CD4-positive, CD25-positive, alpha-beta regulatory T cell (primary cell): Measurements from ENCODE around the gene LAGE3. TPM values are rescaled to one million over a fixed set of nuclear protein-coding genes. Genes with fewer than 3 reads are reported as not detected.
A peak's percentile ranks its signal among the peaks of the same experiment; 100 is the strongest.

Experiments
- ATAC-seq, 2 donors: fragments of 150-1000 bp; cut with Tn5 transposase; one replicate each; pipeline ENCODE4 v1.10.0; 2021; ENCODE audit warnings: low read depth in 2 of 2, moderate number of reproducible peaks in 2 of 2, moderate library complexity in 1 of 2
- DNase-seq, 3 donors: peaks; one replicate each; pipeline versions ENCODE4 v3.0.0 to v3.0.0-alpha.2; 2012 to 2022; ENCODE audit warnings: mixed read lengths in 1 of 3
- H3K27ac ChIP-seq: one replicate; pipeline ENCODE4 v1.7.0; 2013; ENCODE audit warnings: mild to moderate bottlenecking, low read length; ENCODE audit not compliant: insufficient read depth, poor library complexity, severe bottlenecking
- H3K27me3 ChIP-seq: one replicate; pipeline ENCODE4 v1.7.0; 2013; ENCODE audit warnings: low read length; ENCODE audit not compliant: control insufficient read depth, insufficient read depth
- H3K36me3 ChIP-seq: one replicate; pipeline ENCODE4 v1.7.0; 2013; ENCODE audit warnings: mild to moderate bottlenecking, low read length, moderate library complexity; ENCODE audit not compliant: control insufficient read depth, insufficient read depth
- H3K4me1 ChIP-seq: 2 replicates; pipeline ENCODE4 v1.7.0; 2013; ENCODE audit warnings: mild to moderate bottlenecking, low read length; ENCODE audit not compliant: insufficient read depth, control insufficient read depth, poor library complexity, severe bottlenecking
- H3K4me3 ChIP-seq: one replicate; pipeline ENCODE4 v1.7.0; 2013; ENCODE audit warnings: low read depth, mild to moderate bottlenecking, low read length, moderate library complexity
- H3K9me3 ChIP-seq, 2 experiments: 1 replicate in 1 of 2; 2 replicates in 1 of 2; pipeline ENCODE4 v1.7.0; 2013; ENCODE audit warnings: low read length in 2 of 2, mild to moderate bottlenecking in 1 of 2, moderate library complexity in 1 of 2; ENCODE audit not compliant: control insufficient read depth in 2 of 2
- H3K27ac Mint-ChIP-seq, 3 donors: one replicate each; pipeline ENCODE4 v1.8.0; 2020 to 2022; ENCODE audit warnings: mild to moderate bottlenecking in 3 of 3, mixed read lengths in 3 of 3, moderate library complexity in 2 of 3
- H3K27me3 Mint-ChIP-seq: one replicate; pipeline ENCODE4 v1.8.0; 2022; ENCODE audit warnings: mild to moderate bottlenecking, mixed read lengths
- H3K36me3 Mint-ChIP-seq: one replicate; pipeline ENCODE4 v1.8.0; 2020; ENCODE audit warnings: mixed read lengths
- H3K4me1 Mint-ChIP-seq, 4 donors: one replicate each; pipeline ENCODE4 v1.8.0; 2020 to 2022; ENCODE audit warnings: mixed read lengths in 4 of 4, mild to moderate bottlenecking in 1 of 4
- H3K4me3 Mint-ChIP-seq, 4 donors: one replicate each; pipeline ENCODE4 v1.8.0; 2020 to 2022; ENCODE audit warnings: mild to moderate bottlenecking in 4 of 4, mixed read lengths in 4 of 4, moderate library complexity in 3 of 4
- H3K9me3 Mint-ChIP-seq, 7 donors: one replicate each; pipeline ENCODE4 v1.8.0; 2020 to 2022; ENCODE audit warnings: mixed read lengths in 7 of 7, mild to moderate bottlenecking in 3 of 7, moderate library complexity in 2 of 7
- polyA plus RNA-seq, 4 donors: library from polyadenylated mRNA; unstranded; fragments of 300-500 nt; fragmentation: Illumina TruSeq; gene quantifications; one replicate each; pipeline ENCODE4 v1.2.3, GENCODE V29; 2021
- total RNA-seq: library from RNA; stranded (reverse); gene quantifications from one replicate; pipeline ENCODE4 v1.2.3, GENCODE V29; 2022

Gene LAGE3
- total and polyA plus RNA-seq, 5 donors from 2014 or later = 8.9 to 47.9 (median 40.7) TPM

GRCh38 chrX:154445776-154446175, 33.3 kb downstream of the LAGE3 start:
- Histone ChIP-seq H3K4me1 (peaks cover 33% of the 10 kb centered on the region), H3K9me3 (no peaks in the 10 kb centered on the region), H3K4me3 (no peak overlapping the region), H3K36me3 (peaks cover 16% of the 10 kb centered on the region), H3K27me3 (no peaks in the 10 kb centered on the region), H3K27ac (no peak overlapping the region)
- Mint-ChIP-seq H3K27me3 (no peaks in the 10 kb centered on the region), H3K4me1 (peaks cover 0 to 35% (median 10%) of the 10 kb centered on the region in 4 donors), H3K36me3 (peaks cover 7% of the 10 kb centered on the region), H3K4me3 (peak overlapping the region in 3 of 4 donors; percentile 34 to 51 (median 38)), H3K9me3 (no peaks in the 10 kb centered on the region), H3K27ac (peak overlapping the region in 1 of 3 donors; percentile 15)
- DNase-seq (no peak), ATAC-seq (no peak)

GRCh38 chrX:154444755-154445246, 34.3 kb downstream of the LAGE3 start:
- Histone ChIP-seq H3K36me3 (peaks cover 18% of the 10 kb centered on the region), H3K4me1 (peaks cover 37% of the 10 kb centered on the region), H3K4me3 (no peak overlapping the region), H3K9me3 (no peaks in the 10 kb centered on the region), H3K27ac (peak overlapping the region; percentile 73), H3K27me3 (no peaks in the 10 kb centered on the region)
- Mint-ChIP-seq H3K4me1 (peaks cover 0 to 40% (median 10%) of the 10 kb centered on the region in 4 donors), H3K27ac (no peak overlapping the region), H3K4me3 (peak overlapping the region in 3 of 4 donors; percentile 4 to 61 (median 60)), H3K36me3 (peaks cover 7% of the 10 kb centered on the region), H3K27me3 (no peaks in the 10 kb centered on the region), H3K9me3 (no peaks in the 10 kb centered on the region)
- DNase-seq = no peak
- no peak for ATAC-seq

- H3K9me3 Mint-ChIP-seq = no peaks in the 10 kb centered on the region
- Histone ChIP-seq H3K36me3 (peaks cover 20% of the 10 kb centered on the region), H3K4me3 (no peak within 1 kb of the TSS), H3K9me3 (no peaks in the 10 kb centered on the region), H3K27ac (peak within 1 kb of the TSS; percentile 73), H3K27me3 (no peaks in the 10 kb centered on the region), H3K4me1 (peaks cover 38% of the 10 kb centered on the region)
- ATAC-seq = peak; percentile 76 to 79
- peaks cover 0 to 40% (median 10%) of the 10 kb centered on the region in 4 donors for H3K4me1 Mint-ChIP-seq
- peaks cover 7% of the 10 kb centered on the region for H3K36me3 Mint-ChIP-seq
- peak within 1 kb of the TSS; percentile 70 to 88 (median 74) for H3K4me3 Mint-ChIP-seq
- DNase-seq = peak; percentile 58 to 71 (median 70)
- no peaks in the 10 kb centered on the region for H3K27me3 Mint-ChIP-seq
- H3K27ac Mint-ChIP-seq = peak within 1 kb of the TSS; percentile 65 to 93 (median 83)
Observed at GRCh38 chrX:154443992-154444754, 34.9 kb downstream of the LAGE3 start, which contains the start of gene FAM50A. TSS of gene FAM50A (plus strand) at chrX:154444141. CDS start at chrX:154444236, 95 bp downstream.

- H3K4me3 Mint-ChIP-seq = peak overlapping the region; percentile 70 to 88 (median 73)
- Histone ChIP-seq H3K9me3 (no peaks in the 10 kb centered on the region), H3K27ac (peak overlapping the region; percentile 73), H3K27me3 (no peaks in the 10 kb centered on the region), H3K36me3 (peaks cover 14% of the 10 kb centered on the region), H3K4me3 (no peak overlapping the region), H3K4me1 (peaks cover 44% of the 10 kb centered on the region)
- H3K9me3 Mint-ChIP-seq = no peaks in the 10 kb centered on the region
- H3K27ac Mint-ChIP-seq = peak overlapping the region; percentile 65 to 93 (median 83)
- peaks cover 7% of the 10 kb centered on the region for H3K36me3 Mint-ChIP-seq
- ATAC-seq = no peak
- no peaks in the 10 kb centered on the region for H3K27me3 Mint-ChIP-seq
- DNase-seq = no peak
- peaks cover 0 to 44% (median 10%) of the 10 kb centered on the region in 4 donors for H3K4me1 Mint-ChIP-seq
Observed at GRCh38 chrX:154443479-154443910, 35.6 kb downstream of the LAGE3 start.

GRCh38 chrX:154441984-154442707, 36.9 kb downstream of the LAGE3 start:
- Mint-ChIP-seq H3K27me3 (no peaks in the 10 kb centered on the region), H3K4me1 (peaks cover 0 to 46% (median 10%) of the 10 kb centered on the region in 4 donors), H3K9me3 (peaks cover 0 to 2% (median 0%) of the 10 kb centered on the region in 7 donors), H3K36me3 (peaks cover 7% of the 10 kb centered on the region), H3K4me3 (peak overlapping the region in 3 of 4 donors; percentile 69 to 81 (median 69)), H3K27ac (peak overlapping the region; percentile 52 to 75 (median 56))
- ATAC-seq (no peak), DNase-seq (no peak)
- H3K27ac ChIP-seq = peak overlapping the region; percentile 73
- peaks cover 55% of the 10 kb centered on the region for H3K4me1 ChIP-seq
- H3K36me3 ChIP-seq = peaks cover 12% of the 10 kb centered on the region
- no peak overlapping the region for H3K4me3 ChIP-seq
- no peaks in the 10 kb centered on the region for H3K27me3 ChIP-seq
- H3K9me3 ChIP-seq = no peaks in the 10 kb centered on the region

DNA sequence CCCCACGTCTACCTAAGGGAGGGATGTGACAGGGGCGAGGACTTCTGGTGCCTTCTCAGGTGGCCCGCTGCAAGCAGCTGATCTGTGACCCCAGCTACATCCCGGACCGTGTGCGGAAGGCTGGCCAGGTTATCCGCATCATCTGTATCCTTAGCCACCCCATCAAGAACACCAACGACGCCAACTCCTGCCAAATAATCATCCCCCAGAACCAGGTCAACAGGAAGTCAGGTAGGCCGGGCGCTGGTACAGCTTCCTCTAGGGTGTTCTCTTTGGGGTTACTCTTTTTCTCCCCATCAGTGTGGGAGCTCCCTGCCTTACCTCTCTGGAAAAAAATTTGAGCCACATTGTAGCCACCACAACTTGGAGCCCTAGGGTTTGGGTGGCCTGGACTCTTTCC, 37.5 kb downstream of the LAGE3 start:
- Histone ChIP-seq H3K4me3 (no peak overlapping the region), H3K9me3 (no peaks in the 10 kb centered on the region), H3K36me3 (peaks cover 12% of the 10 kb centered on the region), H3K27me3 (no peaks in the 10 kb centered on the region), H3K4me1 (peaks cover 55% of the 10 kb centered on the region), H3K27ac (peak overlapping the region; percentile 47)
- Mint-ChIP-seq H3K4me1 (peaks cover 0 to 46% (median 10%) of the 10 kb centered on the region in 4 donors), H3K36me3 (peaks cover 7% of the 10 kb centered on the region), H3K27me3 (no peaks in the 10 kb centered on the region), H3K4me3 (peak overlapping the region in 3 of 4 donors; percentile 69 to 81 (median 69)), H3K9me3 (peaks cover 0 to 2% (median 0%) of the 10 kb centered on the region in 7 donors), H3K27ac (peak overlapping the region; percentile 52 to 75 (median 56))
- ATAC-seq (no peak), DNase-seq (peak in 1 of 3 donors; percentile 46)

DNA sequence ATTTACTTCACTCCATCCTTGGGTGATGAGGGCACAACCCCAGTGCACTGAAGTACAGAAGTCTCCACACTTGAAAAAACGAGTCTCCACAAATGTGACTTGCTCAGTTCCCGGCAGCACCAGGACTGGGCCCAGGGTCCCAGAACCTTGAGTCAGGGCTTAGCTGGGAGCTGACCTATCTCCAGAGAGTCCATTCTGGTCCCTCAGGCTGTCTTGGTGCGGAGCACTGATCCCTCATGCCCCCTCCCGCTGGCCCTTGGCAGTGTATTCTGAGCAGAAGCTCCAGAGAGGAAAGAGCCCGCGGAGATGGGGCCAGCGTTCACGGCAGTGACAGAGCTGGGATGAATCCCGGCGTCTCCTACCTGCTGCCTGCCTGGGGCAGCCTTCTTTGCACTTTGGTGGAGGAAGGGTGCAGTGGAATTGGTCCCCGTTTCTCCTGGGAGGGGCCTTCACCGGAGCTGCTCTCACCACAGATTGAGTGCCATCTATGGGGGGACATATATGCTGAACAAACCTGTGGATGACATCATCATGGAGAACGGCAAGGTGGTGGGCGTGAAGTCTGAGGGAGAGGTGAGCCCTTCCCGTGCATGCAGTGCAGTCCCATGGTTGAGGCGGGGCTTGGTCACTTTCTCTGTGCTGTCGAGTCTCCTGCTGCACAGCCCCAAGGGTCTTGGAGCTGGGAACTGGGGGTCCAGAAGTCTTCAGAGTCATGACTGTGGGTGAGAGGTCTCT, 38.3 kb downstream of the LAGE3 start:
- H3K27ac ChIP-seq = peak overlapping the region; percentile 47
- DNase-seq (no peak), ATAC-seq (no peak)
- no peaks in the 10 kb centered on the region for H3K27me3 ChIP-seq
- H3K4me1 Mint-ChIP-seq = peaks cover 0 to 50% (median 12%) of the 10 kb centered on the region in 4 donors
- H3K27me3 Mint-ChIP-seq = no peaks in the 10 kb centered on the region
- H3K4me3 Mint-ChIP-seq = peak overlapping the region in 3 of 4 donors; percentile 39 to 81 (median 61)
- peaks cover 4% of the 10 kb centered on the region for H3K36me3 Mint-ChIP-seq
- peaks cover 59% of the 10 kb centered on the region for H3K4me1 ChIP-seq
- H3K4me3 ChIP-seq = no peak overlapping the region
- H3K36me3 ChIP-seq = peaks cover 12% of the 10 kb centered on the region
- no peak overlapping the region for H3K27ac Mint-ChIP-seq
- no peaks in the 10 kb centered on the region for H3K9me3 ChIP-seq
- peaks cover 0 to 2% (median 0%) of the 10 kb centered on the region in 7 donors for H3K9me3 Mint-ChIP-seq
